Testis (tissue), 3 donors: ENCODE results near the gene SCP2. TPM values are rescaled to one million over a fixed set of nuclear protein-coding genes. Genes with fewer than 3 reads are reported as not detected.
"Not testable (repeated sequence)": the region's sequence is repeated elsewhere in the genome, so short reads cannot be mapped to it uniquely, and the experiment has no call there.

ENCODE experiments used
- DNase-seq: peaks from one replicate; pipeline ENCODE4 v3.0.0-alpha.2; 2019
- H3K27ac ChIP-seq, 2 donors: fragments of 200-600 bp; sonication (generic); one replicate each; pipeline ENCODE4 v1.5.1; 2019
- H3K27me3 ChIP-seq: fragments of 200-600 bp; sonication (generic); one replicate; pipeline ENCODE4 v1.5.1; 2019
- H3K36me3 ChIP-seq: fragments of 200-600 bp; sonication (generic); one replicate; pipeline ENCODE4 v1.5.1; 2017; ENCODE audit warnings: low read depth; ENCODE audit errors: missing control alignments
- H3K4me1 ChIP-seq: fragments of 200-600 bp; sonication (generic); one replicate; pipeline ENCODE4 v1.5.1; 2019
- H3K4me3 ChIP-seq, 2 donors: fragments of 200-600 bp; sonication (generic); one replicate each; pipeline ENCODE4 v1.5.1; 2017 to 2019
- H3K9me3 ChIP-seq: fragments of 200-600 bp; sonication (generic); one replicate; pipeline ENCODE4 v1.5.1; 2017
- POLR2A ChIP-seq: fragments of 450-650 bp; IDR thresholded peaks from one replicate; pipeline ENCODE4 v1.6.1; 2017; ENCODE audit warnings: antibody characterized with exemption, mild to moderate bottlenecking, moderate library complexity
- WGBS, 2 donors: methylation state at CpG; one replicate each; pipeline ENCODE4 v1.1.5; 2018; 5-methylcytosine and 5-hydroxymethylcytosine counted together
- intact Hi-C: fragments of 100-400 bp; cut with DNase I; formaldehyde crosslinking; loops from one replicate; pipeline ENCODE4 v1.15.1; 2023; ENCODE audit warnings: low total_unique reads
- polyA plus RNA-seq: library from polyadenylated mRNA; stranded (reverse); fragments of 350-450 nt; fragmentation: Illumina TruSeq; extraction: RNeasy Lipid Tissue Mini Kit (QIAGEN cat#74804); gene quantifications from one replicate; pipeline ENCODE4 v1.2.3, GENCODE V29; 2014; ENCODE audit warnings: low read depth, low replicate concordance; ENCODE audit not compliant: insufficient read depth
- total RNA-seq, 2 donors: library from RNA; depleted of rRNA; stranded (reverse); fragments of >200 nt; gene quantifications; one replicate each; pipeline ENCODE4 v1.2.3, GENCODE V29; 2016
- TF ChIP-seq, protein P1 (sequence below), 3 experiments: fragments of 450-650 bp in 2 of 3; fragments of 200-600 bp in 1 of 3; sonication (generic) in 1 of 3; IDR thresholded peaks; one replicate each; pipeline ENCODE4 v1.5.1; 2016 to 2019; ENCODE audit warnings: antibody characterized with exemption in 3 of 3, mild to moderate bottlenecking in 2 of 3, moderate library complexity in 1 of 3

SCP2 gene
- total and polyA plus RNA-seq, 3 donors from 2014 or later = 102 to 108 (median 103) TPM

- Histone ChIP-seq H3K4me1 (peaks cover 3% of the 10 kb centered on the region), H3K4me3 (no peak overlapping the region), H3K27me3 (no peaks in the 10 kb centered on the region), H3K9me3 (no peaks in the 10 kb centered on the region), H3K27ac (no peak overlapping the region), H3K36me3 (no peaks in the 10 kb centered on the region)
- WGBS, 2 donors = 93 to 94% methylated on average over 2 of the region's 2 CpGs
- DNase-seq = no peak
- intact Hi-C loops = no loop called here
- TF ChIP-seq, protein P1, sequence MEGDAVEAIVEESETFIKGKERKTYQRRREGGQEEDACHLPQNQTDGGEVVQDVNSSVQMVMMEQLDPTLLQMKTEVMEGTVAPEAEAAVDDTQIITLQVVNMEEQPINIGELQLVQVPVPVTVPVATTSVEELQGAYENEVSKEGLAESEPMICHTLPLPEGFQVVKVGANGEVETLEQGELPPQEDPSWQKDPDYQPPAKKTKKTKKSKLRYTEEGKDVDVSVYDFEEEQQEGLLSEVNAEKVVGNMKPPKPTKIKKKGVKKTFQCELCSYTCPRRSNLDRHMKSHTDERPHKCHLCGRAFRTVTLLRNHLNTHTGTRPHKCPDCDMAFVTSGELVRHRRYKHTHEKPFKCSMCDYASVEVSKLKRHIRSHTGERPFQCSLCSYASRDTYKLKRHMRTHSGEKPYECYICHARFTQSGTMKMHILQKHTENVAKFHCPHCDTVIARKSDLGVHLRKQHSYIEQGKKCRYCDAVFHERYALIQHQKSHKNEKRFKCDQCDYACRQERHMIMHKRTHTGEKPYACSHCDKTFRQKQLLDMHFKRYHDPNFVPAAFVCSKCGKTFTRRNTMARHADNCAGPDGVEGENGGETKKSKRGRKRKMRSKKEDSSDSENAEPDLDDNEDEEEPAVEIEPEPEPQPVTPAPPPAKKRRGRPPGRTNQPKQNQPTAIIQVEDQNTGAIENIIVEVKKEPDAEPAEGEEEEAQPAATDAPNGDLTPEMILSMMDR (IDR thresholded peaks at IDR 0.05) = no peak
- TF ChIP-seq POLR2A = no peak
Measured at GRCh38 chr1:52952112-52952511, 25.0 kb downstream of the SCP2 start.

DNA sequence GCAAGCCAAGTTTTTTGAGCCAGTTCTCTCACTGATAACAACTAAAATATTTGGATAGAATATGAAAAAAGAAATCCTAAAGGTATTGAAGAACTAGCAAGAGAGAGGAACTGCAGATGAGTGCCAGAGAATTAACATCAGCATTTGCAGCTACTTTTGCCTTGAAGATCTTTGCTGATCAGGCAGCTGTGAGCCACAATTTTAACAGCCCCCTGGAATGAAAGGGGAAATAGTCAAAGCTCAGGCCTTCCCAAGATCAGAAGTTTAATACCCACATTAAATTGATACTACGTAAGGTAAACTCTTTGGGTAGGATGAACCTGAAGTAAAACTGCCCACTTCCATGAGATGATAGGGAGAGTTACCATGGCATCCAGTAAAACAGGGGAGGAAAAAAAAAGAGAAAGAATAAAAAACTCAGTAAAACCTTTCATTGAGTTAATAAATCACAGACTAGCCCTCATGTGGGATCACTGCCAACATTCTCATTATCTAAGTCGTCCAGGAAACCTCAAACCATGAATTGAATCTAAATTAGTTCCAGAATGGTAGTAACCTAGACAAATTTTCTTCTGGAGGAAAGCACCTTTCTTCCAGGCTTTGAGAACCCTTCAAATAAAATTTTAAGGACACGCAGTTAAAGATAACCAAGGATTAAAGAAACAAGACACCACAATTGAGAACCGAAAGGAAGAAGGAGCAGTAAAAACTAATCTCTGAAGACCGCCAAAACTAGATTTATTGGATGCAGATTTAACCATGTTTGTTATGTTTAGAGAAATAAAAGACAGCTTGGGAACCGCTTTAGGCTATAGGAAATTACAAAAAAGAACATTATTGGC is 28.3 kb downstream of the SCP2 start:
- intact Hi-C loops = no loop called here
- WGBS, 2 donors = 56 to 59% methylated on average over 6 of the region's 6 CpGs
- no peaks in the 10 kb centered on the region for H3K9me3 ChIP-seq
- no peak overlapping the region for H3K27ac ChIP-seq
- H3K4me3 ChIP-seq = no peak overlapping the region
- TF ChIP-seq, protein P1 (IDR thresholded peaks at IDR 0.05) = no peak
- TF ChIP-seq POLR2A = no peak
- no peaks in the 10 kb centered on the region for H3K27me3 ChIP-seq
- H3K36me3 ChIP-seq = no peaks in the 10 kb centered on the region
- no peak for DNase-seq
- H3K4me1 ChIP-seq = peaks cover 3% of the 10 kb centered on the region

- 82 to 87% methylated on average over 2 of the region's 2 CpGs for WGBS, 2 donors
- DNase-seq = no peak
- Histone ChIP-seq H3K4me3 (no peak overlapping the region), H3K36me3 (no peaks in the 10 kb centered on the region), H3K9me3 (no peaks in the 10 kb centered on the region), H3K27me3 (no peaks in the 10 kb centered on the region), H3K27ac (no peak overlapping the region), H3K4me1 (no peaks in the 10 kb centered on the region)
- intact Hi-C loops = no loop called here
- no peak for TF ChIP-seq POLR2A
- TF ChIP-seq, protein P1 (IDR thresholded peaks at IDR 0.05) = no peak
Measured at GRCh38 chr1:52963101-52963500, 36.0 kb downstream of the SCP2 start.

GRCh38 chr1:52967666-52968065 is 40.6 kb downstream of the SCP2 start:
- intact Hi-C loops = no loop called here
- DNase-seq = no peak
- no peaks in the 10 kb centered on the region for H3K27me3 ChIP-seq
- 90 to 92% methylated on average over 3 of the region's 3 CpGs for WGBS, 2 donors
- H3K27ac ChIP-seq = no peak overlapping the region
- H3K4me3 ChIP-seq = no peak overlapping the region
- H3K36me3 ChIP-seq = no peaks in the 10 kb centered on the region
- H3K4me1 ChIP-seq = no peaks in the 10 kb centered on the region
- TF ChIP-seq, protein P1 (IDR thresholded peaks at IDR 0.05) = no peak
- no peak for TF ChIP-seq POLR2A
- H3K9me3 ChIP-seq = no peaks in the 10 kb centered on the region

GRCh38 chr1:52969234-52969633 is 42.2 kb downstream of the SCP2 start:
- DNase-seq, H3K36me3 ChIP-seq, H3K27ac ChIP-seq, H3K4me3 ChIP-seq, H3K4me1 ChIP-seq, intact Hi-C loops, H3K9me3 ChIP-seq, H3K27me3 ChIP-seq: not testable (repeated sequence)
- WGBS, 2 donors = 84 to 89% methylated on average over 2 of the region's 2 CpGs
